ENCODE results near the gene CASP3. TPM values are rescaled to one million over a fixed set of nuclear protein-coding genes. Genes with fewer than 3 reads are reported as not detected.
"Not testable (repeated sequence)": the region's sequence is repeated elsewhere in the genome, so short reads cannot be mapped to it uniquely, and the experiment has no call there.

Gene CASP3
- total RNA-seq, 1 donor from 2014 or later = 11.3 TPM

- DNase-seq (ENCODE audit: low spot score) (no peak), ATAC-seq (no peak)
Observed at GRCh38 chr4:184636897-184637296, 12.3 kb downstream of the CASP3 start.

GRCh38 chr4:184636144-184636543, 13.1 kb downstream of the CASP3 start:
- no peak for ATAC-seq
- no peak for DNase-seq (ENCODE audit: low spot score)

- ATAC-seq (peak; percentile 82), DNase-seq (ENCODE audit: low spot score) (no peak)
Observed at GRCh38 chr4:184635381-184635780, 13.9 kb downstream of the CASP3 start.

GRCh38 chr4:184632842-184633241, 16.4 kb downstream of the CASP3 start:
- DNase-seq (ENCODE audit: low spot score) (no peak), ATAC-seq (peak; percentile 74)

- no peak for ATAC-seq
- no peak for DNase-seq (ENCODE audit: low spot score)
Observed at GRCh38 chr4:184628103-184628502, 21.1 kb downstream of the CASP3 start.

GRCh38 chr4:184625783-184626596, 23.3 kb downstream of the CASP3 start:
- not testable (repeated sequence) for ATAC-seq; DNase-seq (ENCODE audit: low spot score)

- DNase-seq (ENCODE audit: low spot score) (no peak), ATAC-seq (peak; percentile 43)
Observed at GRCh38 chr4:184624972-184625554, 24.2 kb downstream of the CASP3 start.

- not testable (repeated sequence) for ATAC-seq; DNase-seq (ENCODE audit: low spot score)
Observed at GRCh38 chr4:184624504-184624903, 24.7 kb downstream of the CASP3 start.

- DNase-seq (ENCODE audit: low spot score) (no peak), ATAC-seq (peak; percentile 36)
Observed at GRCh38 chr4:184621518-184621917, 27.7 kb downstream of the CASP3 start.

- DNase-seq (ENCODE audit: low spot score) = no peak
- ATAC-seq = no peak
Observed at GRCh38 chr4:184620212-184620867, 28.9 kb downstream of the CASP3 start.

GRCh38 chr4:184617600-184618196, 31.5 kb downstream of the CASP3 start:
- DNase-seq (ENCODE audit: low spot score) (no peak), ATAC-seq (no peak)

- no peak for DNase-seq (ENCODE audit: low spot score)
- ATAC-seq = no peak
Observed at GRCh38 chr4:184616633-184617551, 32.4 kb downstream of the CASP3 start.

- not testable (repeated sequence) for ATAC-seq; DNase-seq (ENCODE audit: low spot score)
Observed at GRCh38 chr4:184616168-184616567, 33.1 kb downstream of the CASP3 start.

GRCh38 chr4:184614509-184614908, 34.7 kb downstream of the CASP3 start:
- ATAC-seq = no peak
- DNase-seq (ENCODE audit: low spot score) = no peak

- DNase-seq (ENCODE audit: low spot score) (no peak), ATAC-seq (no peak)
Observed at GRCh38 chr4:184613405-184613804, 35.8 kb downstream of the CASP3 start.

GRCh38 chr4:184612074-184612473, 37.2 kb downstream of the CASP3 start:
- ATAC-seq = no peak
- DNase-seq (ENCODE audit: low spot score) = no peak

- not testable (repeated sequence) for ATAC-seq; DNase-seq (ENCODE audit: low spot score)
Observed at GRCh38 chr4:184607429-184607828, 41.8 kb downstream of the CASP3 start.

- not testable (repeated sequence) for DNase-seq (ENCODE audit: low spot score); ATAC-seq
Observed at GRCh38 chr4:184602857-184603256, 46.4 kb downstream of the CASP3 start.

- not testable (repeated sequence) for DNase-seq (ENCODE audit: low spot score); ATAC-seq
Observed at GRCh38 chr4:184600982-184601381, 48.3 kb downstream of the CASP3 start.

GRCh38 chr4:184599492-184600135, 49.6 kb downstream of the CASP3 start:
- ATAC-seq (no peak), DNase-seq (ENCODE audit: low spot score) (no peak)

All from left lobe of liver (tissue), 2 donors.